Measurements from ENCODE around the gene GRM8. TPM values are rescaled to one million over a fixed set of nuclear protein-coding genes. Genes with fewer than 3 reads are reported as not detected.

The GRM8 gene
- total and polyA plus RNA-seq, 10 of the 15 experiments (the other 5 are each of a cell fraction or from before 2014, with no cell fraction given) = 0.33 to 7.1 (median 0.45) TPM; not detected in 2

DNA sequence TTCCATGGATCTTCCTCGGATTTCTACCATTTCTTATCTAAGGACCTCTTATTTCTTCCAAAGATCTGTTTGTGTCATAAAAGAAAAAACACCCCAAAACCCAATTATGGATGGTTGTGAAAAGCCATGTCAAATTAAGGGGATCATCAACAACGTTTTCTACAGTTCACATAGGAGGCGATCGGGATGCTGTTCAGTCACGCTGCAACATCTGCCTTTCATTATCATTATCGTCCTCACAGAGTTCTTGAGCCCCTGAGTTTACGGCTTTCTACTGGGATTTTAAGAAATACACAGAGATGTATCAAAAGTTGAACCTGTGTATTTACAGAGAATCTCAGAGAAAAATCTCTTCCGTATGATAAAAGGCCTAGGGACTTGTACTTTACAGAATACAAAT lies 101.4 kb downstream of the GRM8 start (continued):
- TF ChIP-seq, protein P1, sequence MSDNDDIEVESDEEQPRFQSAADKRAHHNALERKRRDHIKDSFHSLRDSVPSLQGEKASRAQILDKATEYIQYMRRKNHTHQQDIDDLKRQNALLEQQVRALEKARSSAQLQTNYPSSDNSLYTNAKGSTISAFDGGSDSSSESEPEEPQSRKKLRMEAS (IDR thresholded peaks at IDR 0.05; ENCODE audit: low read depth, low read length) = no peak

DNA sequence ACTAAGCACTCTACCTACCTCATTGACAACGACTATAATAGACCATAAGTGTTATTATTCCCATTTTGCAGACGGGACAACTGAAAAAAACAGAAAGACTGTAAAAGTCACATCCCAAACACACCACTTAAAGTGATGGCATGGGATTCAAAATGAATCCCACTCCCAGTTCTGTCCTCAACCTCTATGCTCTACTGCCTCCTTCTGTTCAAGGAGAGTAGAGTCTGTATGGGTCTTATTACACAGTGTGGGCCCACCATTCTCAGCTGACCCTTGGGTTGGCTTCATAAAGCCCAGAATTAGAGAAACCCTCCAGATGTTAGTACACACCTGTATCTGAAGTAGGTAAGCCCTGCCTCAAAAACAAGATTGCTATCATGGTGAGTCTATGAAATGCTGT lies 102.2 kb downstream of the GRM8 start:
- Histone ChIP-seq H2AFZ (ENCODE audit: control insufficient read depth, low read depth, low read length) (no peak overlapping the region), H3K9ac (ENCODE audit: control insufficient read depth, insufficient read depth, low read length) (no peak overlapping the region), H3K27me3 (replicated peaks in 1 of 2; ENCODE audit: control insufficient read depth in 2 of 2, insufficient read depth in 2 of 2, low read length in 1 of 2) (no peaks in the 10 kb centered on the region; a peak in 1 of 4 replicates), H3K4me1 (ENCODE audit: control insufficient read depth, insufficient read depth, low read length) (no peaks in the 10 kb centered on the region), H4K20me1 (ENCODE audit: control insufficient read depth, insufficient read depth) (no peaks in the 10 kb centered on the region), H3K4me3 (no peak overlapping the region), H3K79me2 (ENCODE audit: control insufficient read depth, insufficient read depth, low read length) (no peaks in the 10 kb centered on the region), H3K36me3 (ENCODE audit: control insufficient read depth in 2 of 2, insufficient read depth in 2 of 2, low read length in 1 of 2) (no peaks in the 10 kb centered on the region), H3K9me3 (replicated peaks; ENCODE audit: control insufficient read depth, insufficient read depth, low read length) (no peaks in the 10 kb centered on the region), H3K4me2 (ENCODE audit: control insufficient read depth, insufficient read depth) (no peak overlapping the region), H3K27ac (ENCODE audit: control insufficient read depth, insufficient read depth) (no peak overlapping the region)
- ChIA-PET CTCF (no interaction called here), RAD21 (ENCODE audit: unreplicated experiment) (no interaction called here), POLR2A (no interaction called here), SMC1A (ENCODE audit: uncharacterized antibody, unreplicated experiment) (no interaction called here)
- in situ Hi-C loops (cut with MboI) = no loop called here
- TF ChIP-seq CREM (IDR thresholded peaks at IDR 0.05; ENCODE audit: low read depth) (no peak), NR2C1 (IDR thresholded peaks at IDR 0.05) (no peak), STAT3 (IDR thresholded peaks at IDR 0.05; ENCODE audit: low read depth, low read length) (no peak), RAD21 (IDR thresholded peaks at IDR 0.05; ENCODE audit: insufficient read depth, low read depth, low read length) (no peak), ASH2L (IDR thresholded peaks at IDR 0.05; ENCODE audit: borderline replicate concordance, low read depth) (no peak), NFIC (IDR thresholded peaks at IDR 0.05; ENCODE audit: low read depth, low read length) (no peak), NFXL1 (IDR thresholded peaks at IDR 0.05; ENCODE audit: borderline replicate concordance) (no peak), MEF2B (IDR thresholded peaks at IDR 0.05; ENCODE audit: partially characterized antibody, poor library complexity, severe bottlenecking) (no peak), GATAD2B (conservative IDR thresholded peaks at IDR 0.05; ENCODE audit: low read depth) (no peak), KDM1A (IDR thresholded peaks at IDR 0.05; ENCODE audit: borderline replicate concordance) (no peak), SRF (IDR thresholded peaks at IDR 0.05; ENCODE audit: low read depth in 2 of 2, low read length in 2 of 2) (no peak), HDGF (IDR thresholded peaks at IDR 0.05) (no peak), HCFC1 (IDR thresholded peaks at IDR 0.05; ENCODE audit: low read length) (no peak)
- intact Hi-C loops (cut with micrococcal nuclease; ENCODE audit: unreplicated experiment) = loop anchor here (10.0 kb wide), 1 partner anchor 346 kb away; no protein-coding TSS in a partner anchor
- ATAC-seq (no peak), FAIRE-seq (no peak), DNase-seq (ENCODE audit: low read depth, low spot score) (no peak)
- WGBS (ENCODE audit: insufficient coverage, insufficient replicate concordance, low lambda C conversion rate, missing lambda C conversion rate) = 4% methylated on average over 2 of the region's 2 CpGs
- no TSS peak for BruUV-seq (replicated peaks)

All from GM12878 (cell line).